WTC11 (cell line): ENCODE data around the gene MEIS2. TPM values are rescaled to one million over a fixed set of nuclear protein-coding genes. Genes with fewer than 3 reads are reported as not detected.

Experiments
- ATAC-seq: fragments of 200-7000 bp; cut with Tn5 transposase; 2 replicates; pipeline ENCODE4 v1.10.0; 2021; ENCODE audit warnings: mild to moderate bottlenecking, moderate library complexity
- CTCF ChIA-PET: fragments of 300-600 bp; sonication (Branson Sonifier 250); formaldehyde crosslinking; loops from one replicate; lab custom pipeline; 2021; ENCODE audit warnings: antibody characterized with exemption; lab: Charles Lee
- POLR2A ChIA-PET: fragments of 350-600 bp; sonication (Branson Sonifier 250); formaldehyde crosslinking; loops from one replicate; lab custom pipeline; 2021; ENCODE audit warnings: antibody characterized with exemption; lab: Charles Lee
- DNase-seq: peaks from one replicate; pipeline ENCODE4 v3.0.0; 2021; ENCODE audit warnings: low spot score
- H3K27ac Mint-ChIP-seq: 2 replicates; pipeline ENCODE4 v1.8.0; 2021; ENCODE audit warnings: mixed read lengths
- H3K27me3 Mint-ChIP-seq: 2 replicates; pipeline ENCODE4 v1.8.0; 2021; ENCODE audit warnings: low read depth, mild to moderate bottlenecking, moderate library complexity, mixed read lengths
- H3K36me3 Mint-ChIP-seq: 2 replicates; pipeline ENCODE4 v1.8.0; 2021; ENCODE audit warnings: mixed read lengths
- H3K4me1 Mint-ChIP-seq: 2 replicates; pipeline ENCODE4 v1.8.0; 2022; ENCODE audit warnings: mixed read lengths
- H3K4me3 Mint-ChIP-seq: 2 replicates; pipeline ENCODE4 v1.8.0; 2021; ENCODE audit warnings: mild to moderate bottlenecking, moderate library complexity, mixed read lengths
- H3K9me3 Mint-ChIP-seq: 2 replicates; pipeline ENCODE4 v1.8.0; 2021; ENCODE audit warnings: mixed read lengths
- AR ChIP-seq: fragments of 250-450 bp; sonication (Bioruptor Pico); IDR thresholded peaks from 2 replicates; pipeline ENCODE4 v1.9.0; 2021; ENCODE audit warnings: mild to moderate bottlenecking
- ARID4B ChIP-seq: sonication (generic); formaldehyde crosslinking; IDR thresholded peaks from 2 replicates; pipeline ENCODE4 v1.8.0; 2023; ENCODE audit warnings: missing genetic modification reagents, mild to moderate bottlenecking, borderline replicate concordance
- ATF6 ChIP-seq: sonication (generic); formaldehyde crosslinking; IDR thresholded peaks from 2 replicates; pipeline ENCODE4 v1.8.1; 2023; ENCODE audit warnings: mild to moderate bottlenecking, missing genetic modification reagents
- CDX4 ChIP-seq: fragments of 250-450 bp; sonication (Bioruptor Pico); IDR thresholded peaks from 2 replicates; pipeline ENCODE4 v1.9.0; 2021; ENCODE audit warnings: moderate library complexity, mild to moderate bottlenecking, inconsistent platforms, borderline replicate concordance
- E2F4 ChIP-seq: sonication (generic); formaldehyde crosslinking; IDR thresholded peaks from 2 replicates; pipeline ENCODE4 v1.8.1; 2022; ENCODE audit warnings: low read depth, mild to moderate bottlenecking, moderate library complexity, missing genetic modification reagents, borderline replicate concordance
- ERG ChIP-seq: fragments of 250-450 bp; sonication (Bioruptor Pico); IDR thresholded peaks from 2 replicates; pipeline ENCODE4 v1.8.0; 2021; ENCODE audit warnings: mild to moderate bottlenecking
- ETV6 ChIP-seq: sonication (generic); formaldehyde crosslinking; IDR thresholded peaks from 2 replicates; pipeline ENCODE4 v1.8.1; 2022; ENCODE audit warnings: mild to moderate bottlenecking, missing genetic modification reagents
- FOXJ3 ChIP-seq: sonication (generic); formaldehyde crosslinking; IDR thresholded peaks from 2 replicates; pipeline ENCODE4 v1.9.0; 2021; ENCODE audit warnings: missing genetic modification reagents, mild to moderate bottlenecking, borderline replicate concordance
- GRHL2 ChIP-seq: fragments of 250-450 bp; sonication (Bioruptor Pico); IDR thresholded peaks from 2 replicates; pipeline ENCODE4 v1.8.0; 2022; ENCODE audit warnings: mild to moderate bottlenecking, moderate library complexity; ENCODE audit not compliant: insufficient replicate concordance, severe bottlenecking
- JUN ChIP-seq: sonication (generic); formaldehyde crosslinking; IDR thresholded peaks from 2 replicates; pipeline ENCODE4 v1.8.0; 2023; ENCODE audit warnings: mild to moderate bottlenecking, missing genetic modification reagents
- KAT7 ChIP-seq: sonication (generic); formaldehyde crosslinking; IDR thresholded peaks from 2 replicates; pipeline ENCODE4 v1.8.1; 2023; ENCODE audit warnings: missing genetic modification reagents, mild to moderate bottlenecking, borderline replicate concordance
- NR2C2 ChIP-seq: sonication (generic); formaldehyde crosslinking; IDR thresholded peaks from 2 replicates; pipeline ENCODE4 v1.8.0; 2022; ENCODE audit warnings: mild to moderate bottlenecking, missing genetic modification reagents
- PRDM15 ChIP-seq: sonication (generic); formaldehyde crosslinking; IDR thresholded peaks from 2 replicates; pipeline ENCODE4 v1.8.0; 2022; ENCODE audit warnings: missing genetic modification reagents
- RORB ChIP-seq: fragments of 250-450 bp; sonication (Bioruptor Pico); IDR thresholded peaks from 2 replicates; pipeline ENCODE4 v1.9.0; 2021; ENCODE audit warnings: mild to moderate bottlenecking
- TCF7 ChIP-seq: sonication (generic); formaldehyde crosslinking; IDR thresholded peaks from 2 replicates; pipeline ENCODE4 v1.8.0; 2022; ENCODE audit warnings: mild to moderate bottlenecking, low read depth, missing genetic modification reagents, moderate library complexity
- ZBTB21 ChIP-seq: sonication (generic); formaldehyde crosslinking; IDR thresholded peaks from 2 replicates; pipeline ENCODE4 v1.8.1; 2023; ENCODE audit warnings: mild to moderate bottlenecking, missing genetic modification reagents, borderline replicate concordance
- ZNF121 ChIP-seq: sonication (generic); formaldehyde crosslinking; IDR thresholded peaks from 2 replicates; pipeline ENCODE4 v1.8.0; 2023; ENCODE audit warnings: missing genetic modification reagents
- total RNA-seq: library from RNA; stranded (reverse); gene quantifications from 3 replicates; pipeline ENCODE4 v1.2.3, GENCODE V29; 2021

MEIS2 gene
- total RNA-seq, 1 experiment from 2014 or later = 0.57 TPM

GRCh38 chr15:36850864-36851263, 249.5 kb downstream of the MEIS2 start:
- ATAC-seq = no peak
- 0 out of 2 replicates have a peak, but pooled peaks cover 2% of the 10 kb centered on the region for H3K4me1 Mint-ChIP-seq
- DNase-seq = no peak
- H3K4me3 Mint-ChIP-seq = no peak overlapping the region
- no peaks in the 10 kb centered on the region for H3K27me3 Mint-ChIP-seq
- CTCF ChIA-PET = no interaction called here
- TF ChIP-seq FOXJ3 (CRISPR knock-in tag) (no peak), RORB (CRISPR knock-in tag) (no peak), ZNF121 (CRISPR knock-in tag) (no peak), ATF6 (CRISPR knock-in tag) (no peak), PRDM15 (CRISPR knock-in tag) (no peak), E2F4 (CRISPR knock-in tag) (no peak), ZBTB21 (CRISPR knock-in tag) (no peak), CDX4 (CRISPR knock-in tag) (no peak), NR2C2 (CRISPR knock-in tag) (no peak), JUN (no peak), ERG (no peak), ARID4B (CRISPR knock-in tag) (no peak), KAT7 (CRISPR knock-in tag) (no peak), AR (no peak), ETV6 (CRISPR knock-in tag) (no peak), GRHL2 (CRISPR knock-in tag) (no peak), TCF7 (CRISPR knock-in tag) (no peak)
- H3K27ac Mint-ChIP-seq = no peak overlapping the region
- no peaks in the 10 kb centered on the region for H3K36me3 Mint-ChIP-seq
- H3K9me3 Mint-ChIP-seq = peaks cover 19% of the 10 kb centered on the region
- POLR2A ChIA-PET = no interaction called here
